Gastrocnemius medialis (tissue), 4 donors: Measurements from ENCODE around the gene SAMD4B.
"Not testable (repeated sequence)": the region's sequence is repeated elsewhere in the genome, so short reads cannot be mapped to it uniquely, and the experiment has no call there.

ENCODE experiments used
- POLR2A ChIP-seq, 2 donors: fragments of 450-650 bp; IDR thresholded peaks; one replicate each; pipeline ENCODE4 v1.6.1; 2017; ENCODE audit warnings: antibody characterized with exemption in 2 of 2, mild to moderate bottlenecking in 2 of 2, moderate library complexity in 2 of 2
- TF ChIP-seq, protein P1 (sequence below), 5 experiments: fragments of 450-650 bp in 3 of 5; fragments of 200-600 bp in 2 of 5; sonication (generic) in 2 of 5; IDR thresholded peaks in 4 of 5; conservative IDR thresholded peaks in 1 of 5; 1 replicate in 4 of 5; 2 replicates in 1 of 5; pipeline ENCODE4 v1.5.1; 2016 to 2019; ENCODE audit warnings: antibody characterized with exemption in 5 of 5, mild to moderate bottlenecking in 3 of 5, moderate library complexity in 3 of 5

DNA sequence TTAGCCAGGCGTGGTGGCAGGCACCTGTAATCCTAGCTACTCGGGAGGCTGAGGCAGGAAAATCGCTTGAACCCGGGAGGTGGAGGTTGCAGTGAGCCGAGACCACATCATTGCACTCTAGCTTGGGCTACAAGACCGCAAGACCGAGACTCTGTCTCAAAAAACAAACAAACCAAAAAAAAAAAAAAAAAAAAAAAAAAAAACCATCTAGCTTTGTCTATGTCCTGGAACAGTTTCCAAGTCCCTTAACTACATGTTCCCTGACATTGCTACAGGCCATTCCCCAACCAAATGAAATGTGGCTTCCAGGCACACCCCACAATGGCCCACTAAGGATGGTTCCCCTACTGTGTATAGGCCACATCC, 32.9 kb upstream of the SAMD4B start:
- TF ChIP-seq, protein P1, sequence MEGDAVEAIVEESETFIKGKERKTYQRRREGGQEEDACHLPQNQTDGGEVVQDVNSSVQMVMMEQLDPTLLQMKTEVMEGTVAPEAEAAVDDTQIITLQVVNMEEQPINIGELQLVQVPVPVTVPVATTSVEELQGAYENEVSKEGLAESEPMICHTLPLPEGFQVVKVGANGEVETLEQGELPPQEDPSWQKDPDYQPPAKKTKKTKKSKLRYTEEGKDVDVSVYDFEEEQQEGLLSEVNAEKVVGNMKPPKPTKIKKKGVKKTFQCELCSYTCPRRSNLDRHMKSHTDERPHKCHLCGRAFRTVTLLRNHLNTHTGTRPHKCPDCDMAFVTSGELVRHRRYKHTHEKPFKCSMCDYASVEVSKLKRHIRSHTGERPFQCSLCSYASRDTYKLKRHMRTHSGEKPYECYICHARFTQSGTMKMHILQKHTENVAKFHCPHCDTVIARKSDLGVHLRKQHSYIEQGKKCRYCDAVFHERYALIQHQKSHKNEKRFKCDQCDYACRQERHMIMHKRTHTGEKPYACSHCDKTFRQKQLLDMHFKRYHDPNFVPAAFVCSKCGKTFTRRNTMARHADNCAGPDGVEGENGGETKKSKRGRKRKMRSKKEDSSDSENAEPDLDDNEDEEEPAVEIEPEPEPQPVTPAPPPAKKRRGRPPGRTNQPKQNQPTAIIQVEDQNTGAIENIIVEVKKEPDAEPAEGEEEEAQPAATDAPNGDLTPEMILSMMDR (IDR thresholded peaks at IDR 0.05 in 4 of 5, conservative IDR thresholded peaks at IDR 0.05 in 1 of 5): not testable (repeated sequence)
- TF ChIP-seq POLR2A (IDR thresholded peaks at IDR 0.05): not testable (repeated sequence)
